Dedifferentiated amniotic fluid mesenchymal stem cell (primary cell): ENCODE data around the gene TBC1D21.

Experiments used
- DNase-seq: peaks from one replicate; pipeline ENCODE4 v3.0.0-alpha.2; 2016; ENCODE audit errors: extremely low spot score

TBC1D21 gene

GRCh38 chr15:73908822-73909122 is 35.4 kb downstream of the TBC1D21 start:
- DNase-seq = no peak

GRCh38 chr15:73909651-73910050 is 36.3 kb downstream of the TBC1D21 start:
- DNase-seq = no peak

- no peak for DNase-seq
Measured at GRCh38 chr15:73910522-73911303, 37.3 kb downstream of the TBC1D21 start.

GRCh38 chr15:73912030-73912596 is 38.7 kb downstream of the TBC1D21 start:
- no peak for DNase-seq

- no peak for DNase-seq
Measured at GRCh38 chr15:73914145-73914544, 40.8 kb downstream of the TBC1D21 start.

- no peak for DNase-seq
Measured at GRCh38 chr15:73915082-73915481, 41.7 kb downstream of the TBC1D21 start.

- no peak for DNase-seq
Measured at GRCh38 chr15:73918784-73919183, 45.4 kb downstream of the TBC1D21 start.

- no peak for DNase-seq
Measured at GRCh38 chr15:73919706-73920105, 46.3 kb downstream of the TBC1D21 start.

GRCh38 chr15:73921254-73921925 is 48.0 kb downstream of the TBC1D21 start:
- DNase-seq = no peak

- peak; percentile 27 for DNase-seq
Measured at GRCh38 chr15:73922186-73923151, 49.1 kb downstream of the TBC1D21 start.

- no peak for DNase-seq
Measured at GRCh38 chr15:73923156-73923487, 49.8 kb downstream of the TBC1D21 start.

- DNase-seq = no peak
Measured at GRCh38 chr15:73923488-73924164, 50.3 kb downstream of the TBC1D21 start.

GRCh38 chr15:73924171-73924921 is 51.0 kb downstream of the TBC1D21 start:
- peak; percentile 85 for DNase-seq

GRCh38 chr15:73925848-73926218 is 52.5 kb downstream of the TBC1D21 start:
- DNase-seq = no peak

- peak; percentile 88 for DNase-seq
Measured at GRCh38 chr15:73926219-73927002, 53.0 kb downstream of the TBC1D21 start, which contains the start of gene LOXL1. TSS of gene LOXL1 (plus strand) at chr15:73926462. CDS start at chr15:73926784, 322 bp downstream.

GRCh38 chr15:73927003-73927475 is 53.7 kb downstream of the TBC1D21 start:
- no peak for DNase-seq

- peak; percentile 27 for DNase-seq
Measured at GRCh38 chr15:73927476-73928240, 54.3 kb downstream of the TBC1D21 start.

- DNase-seq = no peak
Measured at GRCh38 chr15:73928241-73928579, 54.8 kb downstream of the TBC1D21 start.

GRCh38 chr15:73928971-73929627 is 55.7 kb downstream of the TBC1D21 start:
- no peak for DNase-seq
